HG03066 (cell line): Measurements from ENCODE around the gene B3GALT5.
"Not testable (repeated sequence)": the region's sequence is repeated elsewhere in the genome, so short reads cannot be mapped to it uniquely, and the experiment has no call there.

ENCODE experiments used
- ATAC-seq: cut with Tn5 transposase; IDR thresholded peaks from one replicate; pipeline ENCODE4 v1.9.1; 2021; ENCODE audit warnings: low read depth; ENCODE audit not compliant: unreplicated experiment

Gene B3GALT5

GRCh38 chr21:39686646-39687468 is 74.1 kb downstream of the B3GALT5 start:
- no peak for ATAC-seq

- no peak for ATAC-seq
These were observed 75.3 kb downstream of the B3GALT5 start for GRCh38 chr21:39688010-39688409.

DNA sequence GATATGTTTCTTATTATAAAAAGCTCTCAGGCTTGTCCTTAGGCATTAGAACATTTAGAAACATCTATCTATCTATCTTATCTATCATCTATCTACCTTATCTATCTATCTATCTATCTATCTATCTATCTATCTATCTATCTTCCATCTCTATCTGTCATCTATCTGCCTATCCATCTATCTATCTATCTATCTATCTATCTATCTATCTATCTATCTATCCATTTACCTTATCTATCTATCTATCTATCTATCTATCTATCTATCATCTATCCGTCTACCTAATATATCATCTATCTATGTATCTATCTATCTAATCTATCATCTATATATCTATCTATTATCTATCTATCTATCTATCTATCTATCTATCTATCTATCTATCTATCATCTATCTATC is 77.1 kb downstream of the B3GALT5 start:
- not testable (repeated sequence) for ATAC-seq

DNA sequence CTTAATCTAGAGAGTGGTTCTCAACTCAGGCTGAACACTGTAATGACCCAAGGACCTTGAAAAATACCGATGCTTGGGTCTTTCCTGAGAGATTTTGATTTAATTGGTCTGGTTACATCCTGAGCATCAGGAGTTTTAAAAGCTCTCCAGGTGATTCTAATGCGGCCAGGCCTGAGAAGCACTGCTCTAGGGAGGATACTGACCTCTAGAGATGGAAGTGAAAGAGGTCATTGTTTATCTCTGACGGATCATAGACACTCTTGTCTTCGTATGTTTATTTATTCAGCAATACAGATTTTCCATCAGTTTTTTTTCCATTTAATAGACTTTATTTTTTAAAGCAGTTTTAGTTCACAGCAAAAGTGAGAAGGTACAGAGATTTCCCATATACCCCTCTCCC is 77.7 kb downstream of the B3GALT5 start:
- no peak for ATAC-seq

GRCh38 chr21:39694750-39695149 is 82.0 kb downstream of the B3GALT5 start:
- no peak for ATAC-seq

- no peak for ATAC-seq
These were observed 83.5 kb downstream of the B3GALT5 start for GRCh38 chr21:39696196-39696595.

GRCh38 chr21:39696618-39697017 is 83.9 kb downstream of the B3GALT5 start:
- no peak for ATAC-seq

- ATAC-seq: no peak
These were observed 87.6 kb downstream of the B3GALT5 start for GRCh38 chr21:39700318-39700717.

DNA sequence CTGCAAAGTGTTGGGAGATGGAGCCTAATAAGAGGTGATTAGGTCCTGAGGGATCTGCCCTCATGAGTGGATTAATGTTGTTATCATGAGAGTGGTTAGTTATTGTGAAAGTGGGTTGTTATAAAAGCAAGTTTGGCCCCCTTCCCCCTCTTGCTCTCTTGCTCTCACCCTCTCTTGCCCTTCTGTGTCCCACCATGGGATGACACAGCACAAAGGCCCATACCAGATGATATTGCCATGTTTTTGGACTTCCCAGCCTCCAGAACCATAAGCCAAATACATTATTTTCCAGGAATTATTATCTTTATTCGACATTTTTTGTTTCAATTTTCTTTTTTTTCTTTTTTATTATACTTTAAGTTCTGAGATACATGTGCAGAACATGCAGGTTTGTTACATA is 90.8 kb downstream of the B3GALT5 start:
- no peak for ATAC-seq

- ATAC-seq: no peak
These were observed 93.1 kb downstream of the B3GALT5 start for GRCh38 chr21:39705849-39706248.

DNA sequence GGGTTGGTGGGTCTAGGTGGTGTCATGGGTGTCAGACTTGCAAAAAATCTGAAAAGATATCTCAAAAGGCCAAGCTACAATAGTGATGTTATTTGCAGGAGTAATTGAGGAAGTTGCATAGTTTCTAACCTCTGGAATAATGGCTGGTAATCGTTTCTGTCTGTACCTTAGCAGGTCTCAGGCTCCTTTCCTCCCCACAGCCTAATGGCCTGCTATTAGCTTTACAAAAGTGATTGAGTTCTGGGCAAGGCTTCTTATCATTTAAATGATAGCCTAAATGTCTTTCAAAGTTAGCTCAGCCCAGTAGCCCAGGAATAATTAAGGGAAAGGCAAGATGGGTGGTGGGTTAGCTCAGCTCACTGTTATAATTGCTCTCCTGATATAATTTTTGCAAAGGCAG is 94.6 kb downstream of the B3GALT5 start:
- ATAC-seq: no peak

DNA sequence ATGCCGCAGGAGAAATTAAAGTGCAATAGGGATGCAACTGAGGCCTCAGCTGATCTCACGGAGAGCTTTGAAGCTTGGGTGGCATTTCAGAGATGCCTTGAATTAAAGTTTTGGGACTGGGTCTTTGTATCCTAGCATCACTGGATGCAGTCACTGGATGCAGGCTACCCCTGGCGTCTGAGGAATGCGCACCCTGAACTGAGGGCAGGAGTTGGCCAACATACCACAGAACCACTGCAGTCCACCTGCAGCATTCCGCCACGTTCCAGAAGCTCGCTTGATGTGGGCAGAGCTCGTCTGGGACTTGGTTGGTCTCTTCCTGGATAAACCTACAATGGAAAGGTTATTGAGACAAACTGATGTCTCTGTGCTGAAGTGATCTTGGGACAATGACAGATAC is 98.1 kb downstream of the B3GALT5 start:
- no peak for ATAC-seq

DNA sequence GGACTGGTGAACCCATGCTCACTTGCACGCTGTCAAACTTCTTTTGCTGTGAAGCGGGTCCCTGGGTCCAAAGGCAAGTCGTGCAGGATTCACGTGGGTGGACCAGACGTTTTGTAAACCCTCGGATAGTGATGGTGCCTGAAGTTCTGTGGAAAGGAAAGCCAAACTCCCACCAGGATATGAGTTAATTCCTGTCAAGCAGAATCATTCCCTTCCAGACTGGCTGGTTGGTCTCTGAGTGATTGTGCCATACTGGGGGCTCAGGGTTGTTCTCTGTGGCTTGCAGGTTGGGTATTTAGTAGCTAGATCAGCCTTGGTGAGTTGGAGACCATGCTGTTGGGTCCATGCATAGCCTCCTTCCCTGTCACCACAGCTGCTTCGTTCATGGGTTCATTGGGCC is 99.5 kb downstream of the B3GALT5 start:
- ATAC-seq: no peak

- no peak for ATAC-seq
These were observed 100.2 kb downstream of the B3GALT5 start for GRCh38 chr21:39712976-39713375.

- no peak for ATAC-seq
These were observed 101.2 kb downstream of the B3GALT5 start for GRCh38 chr21:39713905-39714304.

- no peak for ATAC-seq
These were observed 101.6 kb downstream of the B3GALT5 start for GRCh38 chr21:39714331-39714730.

GRCh38 chr21:39715804-39716397 is 103.2 kb downstream of the B3GALT5 start:
- no peak for ATAC-seq

DNA sequence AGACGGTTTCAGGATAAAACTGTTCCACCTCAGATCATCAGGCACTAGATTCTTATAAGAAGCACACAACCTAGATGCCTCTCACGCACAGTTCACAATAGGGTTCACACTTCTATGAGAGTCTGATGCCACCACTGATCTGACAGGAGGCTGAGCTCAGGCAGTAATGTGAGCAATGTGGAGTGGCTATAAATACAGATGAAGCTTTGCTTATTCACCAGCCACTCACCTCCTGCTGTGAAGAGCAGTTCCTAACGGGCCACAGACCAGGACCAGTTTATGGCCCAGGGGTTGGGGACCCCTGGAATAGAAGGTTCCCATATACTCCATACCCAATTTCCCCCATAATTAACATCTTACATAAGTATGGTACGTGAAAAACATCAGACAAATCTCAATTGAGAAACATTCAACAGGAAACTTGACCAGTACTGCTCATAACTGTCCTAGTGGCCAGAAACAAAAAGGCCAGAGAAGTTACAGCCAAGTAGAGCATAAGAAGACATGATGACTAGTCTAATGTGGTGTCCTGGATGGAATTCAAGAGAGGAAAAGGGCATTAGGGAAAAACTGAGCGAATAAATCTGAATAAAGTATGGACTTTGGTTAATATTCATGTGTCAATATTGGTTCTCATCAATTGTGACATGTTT is 107.5 kb downstream of the B3GALT5 start:
- no peak for ATAC-seq

- ATAC-seq: no peak
These were observed 109.1 kb downstream of the B3GALT5 start for GRCh38 chr21:39721885-39722284.
